Spleen (tissue), 7 donors: ENCODE results near the gene DUSP5.

ENCODE experiments used
- CTCF ChIP-seq, 11 experiments: fragments of 200-600 bp in 7 of 11; fragments of 450-650 bp in 4 of 11; sonication (generic) in 4 of 11; IDR thresholded peaks in 8 of 11; conservative IDR thresholded peaks in 3 of 11; 1 replicate in 7 of 11; 2 replicates in 4 of 11; pipeline versions ENCODE4 v1.4.0 to v1.8.0; 2016 to 2021; ENCODE audit warnings: antibody characterized with exemption in 11 of 11, inconsistent platforms in 4 of 11, mild to moderate bottlenecking in 1 of 11
- POLR2A ChIP-seq, 3 donors: fragments of 450-650 bp; IDR thresholded peaks; one replicate each; pipeline ENCODE4 v1.5.1; 2017; ENCODE audit warnings: antibody characterized with exemption in 3 of 3, mild to moderate bottlenecking in 1 of 3
- donor health status: DM: no; HTN: no; CAD: no; lungs with moderate emphysema.
- donor health status: DM: no; HTN: no; CAD: no.
- donor health status: DM: no; HTN: no; CAD: no.

- TF ChIP-seq CTCF (IDR thresholded peaks at IDR 0.05 in 8 of 11, conservative IDR thresholded peaks at IDR 0.05 in 3 of 11) = no peak
- TF ChIP-seq POLR2A (IDR thresholded peaks at IDR 0.05) = no peak
These were observed 5.9 kb downstream of the DUSP5 start for GRCh38 chr10:110503528-110504110.
